BJ (cell line): Measurements from ENCODE around the gene UACA. TPM values are rescaled to one million over a fixed set of nuclear protein-coding genes. Genes with fewer than 3 reads are reported as not detected.
A peak's percentile ranks its signal among the peaks of the same experiment; 100 is the strongest.
"Not testable (repeated sequence)": the region's sequence is repeated elsewhere in the genome, so short reads cannot be mapped to it uniquely, and the experiment has no call there.

Experiments used
- CTCF ChIA-PET: fragments of 350-600 bp; formaldehyde crosslinking; extraction: SDS; loops from one replicate; lab custom pipeline; 2021; ENCODE audit warnings: antibody characterized with exemption, inconsistent platforms; lab: Yijun Ruan, JAX
- POLR2A ChIA-PET: fragments of 300-600 bp; sonication (Branson Sonifier 250); formaldehyde crosslinking; extraction: SDS; loops from one replicate; lab custom pipeline; 2021; ENCODE audit warnings: antibody characterized with exemption; lab: Charles Lee
- DNase-seq: peaks from one replicate; pipeline ENCODE4 v3.0.0-alpha.2; 2011; ENCODE audit warnings: low read depth
- H3K27me3 ChIP-seq: 2 replicates; pipeline ENCODE4 v1.6.0; 2011; ENCODE audit warnings: low read length; ENCODE audit not compliant: control insufficient read depth, insufficient read depth
- H3K36me3 ChIP-seq: 2 replicates; pipeline ENCODE4 v1.5.1; 2011; ENCODE audit warnings: low read length; ENCODE audit not compliant: control insufficient read depth, insufficient read depth
- H3K4me3 ChIP-seq: 2 replicates; pipeline ENCODE4 v1.5.1; 2011; ENCODE audit warnings: low read depth, mild to moderate bottlenecking, control low read depth, low read length
- CTCF ChIP-seq: IDR thresholded peaks from 2 replicates; pipeline ENCODE4 v1.5.1; 2011; ENCODE audit warnings: low read depth, mild to moderate bottlenecking, control low read depth, inconsistent platforms, low read length, moderate library complexity; ENCODE audit not compliant: insufficient read depth
- polyA minus RNA-seq: library from RNA; depleted of rRNA, polyadenylated mRNA; stranded (reverse); fragments of >200 nt; gene quantifications from 2 replicates; pipeline ENCODE4 v1.2.3, GENCODE V29; 2011; rRNA and poly(A)+ RNA removed
- polyA plus RNA-seq: library from polyadenylated mRNA; depleted of rRNA; stranded (reverse); fragments of >200 nt; gene quantifications from 2 replicates; pipeline ENCODE4 v1.2.3, GENCODE V29; 2011; rRNA removed

UACA gene
- polyA plus RNA-seq (143 and 162 TPM in 2 replicates), polyA minus RNA-seq (315 and 474 TPM in 2 replicates)

GRCh38 chr15:70763120-70763949 lies at the start of gene UACA:
TSS of gene UACA (minus strand) at chr15:70763558. CDS start at chr15:70763407, 151 bp downstream.
- Histone ChIP-seq H3K27me3 (no peaks in the 10 kb centered on the region), H3K4me3 (peak within 1 kb of the TSS; percentile 81), H3K36me3 (no peaks in the 10 kb centered on the region)
- CTCF ChIA-PET, result interaction anchor here (1.3 kb wide), 1 partner anchor 49 kb away, joined by 5 read pairs; no protein-coding TSS in a partner anchor
- no peak for TF ChIP-seq CTCF
- DNase-seq, result peak; percentile 86
- POLR2A ChIA-PET, result interaction anchor here (0.7 to 0.9 kb wide), 2 partner anchors 18 to 37 kb away, joined by 3 read pairs; no protein-coding TSS in a partner anchor

- DNase-seq, result no peak
- H3K36me3 ChIP-seq, result no peaks in the 10 kb centered on the region
- no peak overlapping the region for H3K4me3 ChIP-seq
- CTCF ChIA-PET, result interaction anchor here (0.7 to 3.8 kb wide), 30 partner anchors 10 to 244 kb away, joined by 3 to 53 read pairs (median 6); partner anchors contain the start of gene UACA
- POLR2A ChIA-PET, result no interaction called here
- H3K27me3 ChIP-seq, result no peaks in the 10 kb centered on the region
- TF ChIP-seq CTCF, result no peak
These were observed 49.5 kb upstream of the UACA start for GRCh38 chr15:70812827-70813364.

- POLR2A ChIA-PET, result no interaction called here
- H3K27me3 ChIP-seq, result no peaks in the 10 kb centered on the region
- DNase-seq, result no peak
- CTCF ChIA-PET, result interaction anchor here (0.7 to 3.8 kb wide), 36 partner anchors 8 to 321 kb away, joined by 3 to 53 read pairs (median 6); partner anchors contain the start of gene UACA
- no peaks in the 10 kb centered on the region for H3K36me3 ChIP-seq
- TF ChIP-seq CTCF, result no peak
- no peak overlapping the region for H3K4me3 ChIP-seq
These were observed 47.7 kb upstream of the UACA start for GRCh38 chr15:70810916-70811578.

GRCh38 chr15:70806992-70807712 lies 43.8 kb upstream of the UACA start:
- H3K36me3 ChIP-seq, result no peaks in the 10 kb centered on the region
- ChIA-PET CTCF (interaction anchor here (0.8 to 1.7 kb wide), 6 partner anchors 18 to 238 kb away, joined by 3 to 8 read pairs (median 4); no protein-coding TSS in a partner anchor), POLR2A (no interaction called here)
- TF ChIP-seq CTCF, result no peak
- no peak overlapping the region for H3K4me3 ChIP-seq
- no peak for DNase-seq
- H3K27me3 ChIP-seq, result no peaks in the 10 kb centered on the region

GRCh38 chr15:70804388-70804787 lies 41.0 kb upstream of the UACA start:
- POLR2A ChIA-PET, H3K27me3 ChIP-seq, DNase-seq, H3K4me3 ChIP-seq, H3K36me3 ChIP-seq: not testable (repeated sequence)
- CTCF ChIA-PET, result interaction anchor here (1.3 kb wide), 1 partner anchor 43 kb away, joined by 3 read pairs; no protein-coding TSS in a partner anchor
